ENCODE measurements around the gene LSM8.
A peak's percentile ranks its signal among the peaks of the same experiment; 100 is the strongest.
"Not testable (repeated sequence)": the region's sequence is repeated elsewhere in the genome, so short reads cannot be mapped to it uniquely, and the experiment has no call there.

LSM8 gene

GRCh38 chr7:118183786-118184564, at the start of gene LSM8:
Gene LSM8, plus strand, starts transcription at chr7:118184164. Its CDS starts 60 bp downstream, at chr7:118184224.
- peak; percentile 99 for DNase-seq (ENCODE audit: low spot score)

GRCh38 chr7:118134420-118134819, 49.5 kb upstream of the LSM8 start:
- not testable (repeated sequence) for DNase-seq (ENCODE audit: low spot score)

GRCh38 chr7:118140468-118140867, 43.5 kb upstream of the LSM8 start:
- DNase-seq (ENCODE audit: low spot score) = no peak

GRCh38 chr7:118142012-118142411, 42.0 kb upstream of the LSM8 start:
- DNase-seq (ENCODE audit: low spot score) = no peak

GRCh38 chr7:118148930-118149329, 35.0 kb upstream of the LSM8 start:
- peak; percentile 14 for DNase-seq (ENCODE audit: low spot score)

- no peak for DNase-seq (ENCODE audit: low spot score)
These were observed 34.6 kb upstream of the LSM8 start for GRCh38 chr7:118149394-118149793.

GRCh38 chr7:118151671-118152070, 32.3 kb upstream of the LSM8 start:
- DNase-seq (ENCODE audit: low spot score) = peak; percentile 9

GRCh38 chr7:118152149-118152548, 31.8 kb upstream of the LSM8 start:
- peak; percentile 4 for DNase-seq (ENCODE audit: low spot score)

- no peak for DNase-seq (ENCODE audit: low spot score)
These were observed 31.3 kb upstream of the LSM8 start for GRCh38 chr7:118152654-118153053.

- DNase-seq (ENCODE audit: low spot score) = peak; percentile 57
These were observed 30.3 kb upstream of the LSM8 start for GRCh38 chr7:118153551-118154177.

GRCh38 chr7:118158766-118159165, 25.2 kb upstream of the LSM8 start:
- no peak for DNase-seq (ENCODE audit: low spot score)

- DNase-seq (ENCODE audit: low spot score) = no peak
These were observed 14.8 kb upstream of the LSM8 start for GRCh38 chr7:118169146-118169545.

- no peak for DNase-seq (ENCODE audit: low spot score)
These were observed 8.2 kb upstream of the LSM8 start for GRCh38 chr7:118175740-118176139.

GRCh38 chr7:118179191-118179590, 4.8 kb upstream of the LSM8 start:
- DNase-seq (ENCODE audit: low spot score) = no peak

- peak; percentile 47 for DNase-seq (ENCODE audit: low spot score)
These were observed 1.2 kb upstream of the LSM8 start for GRCh38 chr7:118182593-118183427.

- no peak for DNase-seq (ENCODE audit: low spot score)
These were observed 557 bp upstream of the LSM8 start for GRCh38 chr7:118183428-118183785.

GRCh38 chr7:118184565-118184940, 589 bp downstream of the LSM8 start:
- DNase-seq (ENCODE audit: low spot score) = peak; percentile 18

- DNase-seq (ENCODE audit: low spot score) = no peak
These were observed 1.3 kb downstream of the LSM8 start for GRCh38 chr7:118185163-118185860.

GRCh38 chr7:118186501-118186900, 2.5 kb downstream of the LSM8 start:
- DNase-seq (ENCODE audit: low spot score) = peak; percentile 1

- no peak for DNase-seq (ENCODE audit: low spot score)
These were observed 10.6 kb downstream of the LSM8 start for GRCh38 chr7:118194571-118194970.

GRCh38 chr7:118195837-118196474, 12.0 kb downstream of the LSM8 start:
- peak; percentile 59 for DNase-seq (ENCODE audit: low spot score)

- no peak for DNase-seq (ENCODE audit: low spot score)
These were observed 18.1 kb downstream of the LSM8 start for GRCh38 chr7:118202061-118202460.
